H1 (cell line): Measurements from ENCODE around the gene SAXO1. TPM values are rescaled to one million over a fixed set of nuclear protein-coding genes. Genes with fewer than 3 reads are reported as not detected.

Experiments used
- CTCF ChIA-PET: fragments of 300-600 bp; sonication (Branson Sonifier 250); formaldehyde crosslinking; loops from one replicate; lab custom pipeline; 2021; ENCODE audit not compliant: partially characterized antibody; lab: Charles Lee
- POLR2A ChIA-PET: fragments of 300-600 bp; sonication (Branson Sonifier 250); formaldehyde crosslinking; loops from one replicate; lab custom pipeline; 2021; ENCODE audit warnings: inconsistent platforms; ENCODE audit not compliant: partially characterized antibody; lab: Charles Lee
- DNase-seq, 2 experiments: peaks; one replicate each; pipeline versions ENCODE4 v3.0.0 to v3.0.0-alpha.2; 2010 to 2022; ENCODE audit warnings: low spot score in 2 of 2, low read depth in 1 of 2, mixed read lengths in 1 of 2
- FAIRE-seq: peaks from 2 replicates; lab custom pipeline; 2011; peaks lifted over from hg19 to GRCh38; lab: Jason Lieb, UNC
- H2AFZ ChIP-seq: 2 replicates; pipeline ENCODE4 v1.8.1; 2012; ENCODE audit warnings: low read length, inconsistent platforms
- H2AK5ac ChIP-seq: 2 replicates; pipeline ENCODE4 v1.6.1; 2013; ENCODE audit warnings: low read depth, low read length
- H2BK120ac ChIP-seq: replicated peaks from 2 replicates; pipeline ENCODE3; 2013; ENCODE audit warnings: low read depth, low read length, inconsistent platforms
- H2BK12ac ChIP-seq: 2 replicates; pipeline ENCODE4 v1.6.1; 2013; ENCODE audit warnings: low read depth, low read length
- H2BK15ac ChIP-seq: 2 replicates; pipeline ENCODE4 v1.6.1; 2013; ENCODE audit warnings: low read length
- H2BK20ac ChIP-seq: 2 replicates; pipeline ENCODE4 v1.6.1; 2013; ENCODE audit warnings: low read length
- H2BK5ac ChIP-seq: 2 replicates; pipeline ENCODE4 v1.6.1; 2013; ENCODE audit warnings: low read depth, low read length
- H3K14ac ChIP-seq: 2 replicates; pipeline ENCODE4 v1.6.1; 2013; ENCODE audit warnings: inconsistent platforms; ENCODE audit not compliant: insufficient read length
- H3K18ac ChIP-seq: 2 replicates; pipeline ENCODE4 v1.6.1; 2013; ENCODE audit warnings: low read length; ENCODE audit errors: extremely low read depth
- H3K23ac ChIP-seq: 2 replicates; pipeline ENCODE4 v1.6.1; 2013; ENCODE audit warnings: inconsistent platforms; ENCODE audit not compliant: insufficient read length
- H3K23me2 ChIP-seq: 2 replicates; pipeline ENCODE4 v1.6.1; 2013; ENCODE audit warnings: low read depth, low read length
- H3K27ac ChIP-seq: 2 replicates; pipeline ENCODE4 v1.6.1; 2011; ENCODE audit warnings: low read depth, low read length, inconsistent platforms
- H3K27me3 ChIP-seq, 4 experiments: replicated peaks in 1 of 4; 1 replicate in 1 of 4; 2 replicates in 3 of 4; pipeline versions ENCODE4 v1.6.1 to v1.8.1; 2011 to 2013; ENCODE audit warnings: low read length in 3 of 4, mild to moderate bottlenecking in 3 of 4, inconsistent platforms in 2 of 4, mixed read lengths in 2 of 4, moderate library complexity in 1 of 4; ENCODE audit not compliant: control insufficient read depth in 3 of 4, insufficient read depth in 3 of 4; ENCODE audit errors: extremely low read depth in 1 of 4
- H3K36me3 ChIP-seq, 4 experiments: 2 replicates each; pipeline versions ENCODE4 v1.6.1 to v1.8.1; 2011 to 2013; ENCODE audit warnings: mild to moderate bottlenecking in 4 of 4, low read length in 3 of 4, moderate library complexity in 2 of 4, control low read depth in 1 of 4, inconsistent platforms in 1 of 4; ENCODE audit not compliant: insufficient read depth in 4 of 4, control insufficient read depth in 2 of 4
- H3K4ac ChIP-seq: replicated peaks from 2 replicates; pipeline ENCODE3; 2013; ENCODE audit warnings: low read length, low read depth, mixed read lengths, inconsistent platforms; ENCODE audit not compliant: insufficient read length
- H3K4me1 ChIP-seq, 4 experiments: replicated peaks in 1 of 4; 1 replicate in 1 of 4; 2 replicates in 3 of 4; pipeline versions ENCODE4 v1.6.1 to v1.8.1; 2011 to 2013; ENCODE audit warnings: low read length in 3 of 4, inconsistent platforms in 2 of 4, mixed read lengths in 1 of 4; ENCODE audit not compliant: insufficient read depth in 4 of 4, control insufficient read depth in 3 of 4
- H3K4me2 ChIP-seq, 2 experiments: 2 replicates each; pipeline versions ENCODE4 v1.6.1 to v1.8.1; 2011 to 2013; ENCODE audit warnings: low read depth in 2 of 2, low read length in 2 of 2, control low read depth in 1 of 2, inconsistent platforms in 1 of 2, mild to moderate bottlenecking in 1 of 2; ENCODE audit not compliant: insufficient read depth in 1 of 2
- H3K4me3 ChIP-seq, 4 experiments: fragments of 200-600, 300-600 bp in 1 of 4; sonication (generic), shearing (Covaris generic), sonication (Bioruptor Twin) in 1 of 4; 2 replicates each; pipeline versions ENCODE4 v1.5.1 to v1.8.1; 2011 to 2016; ENCODE audit warnings: low read length in 4 of 4, low read depth in 3 of 4, control low read depth in 2 of 4, inconsistent platforms in 2 of 4, mild to moderate bottlenecking in 2 of 4, mixed read lengths in 1 of 4, moderate library complexity in 1 of 4; ENCODE audit not compliant: insufficient read depth in 2 of 4; ENCODE audit errors: extremely low read depth in 1 of 4
- H3K56ac ChIP-seq: replicated peaks from 2 replicates; pipeline ENCODE3; 2013; ENCODE audit warnings: low read depth, mild to moderate bottlenecking, mixed read lengths, low read length, inconsistent platforms; ENCODE audit not compliant: insufficient read length
- H3K79me1 ChIP-seq: 2 replicates; pipeline ENCODE4 v1.6.1; 2013; ENCODE audit warnings: low read depth, low read length, control low read depth
- H3K79me2 ChIP-seq, 2 experiments: 2 replicates each; pipeline versions ENCODE4 v1.6.1 to v1.8.1; 2012 to 2013; ENCODE audit warnings: low read length in 2 of 2, mild to moderate bottlenecking in 2 of 2, inconsistent platforms in 1 of 2; ENCODE audit not compliant: insufficient read depth in 2 of 2, control insufficient read depth in 1 of 2
- H3K9ac ChIP-seq, 4 experiments: replicated peaks in 1 of 4; 1 replicate in 1 of 4; 2 replicates in 3 of 4; pipeline versions ENCODE4 v1.6.1 to v1.8.1; 2011 to 2013; ENCODE audit warnings: low read depth in 3 of 4, low read length in 3 of 4, control low read depth in 2 of 4, mild to moderate bottlenecking in 2 of 4, moderate library complexity in 2 of 4, inconsistent platforms in 1 of 4; ENCODE audit errors: extremely low read depth in 1 of 4
- H3K9me3 ChIP-seq, 2 experiments: 2 replicates each; pipeline versions ENCODE4 v1.6.1 to v1.8.1; 2012 to 2013; ENCODE audit warnings: mild to moderate bottlenecking in 2 of 2, moderate library complexity in 2 of 2, control low read depth in 1 of 2, inconsistent platforms in 1 of 2, low read depth in 1 of 2, low read length in 1 of 2, mixed read lengths in 1 of 2; ENCODE audit not compliant: insufficient read depth in 2 of 2
- H4K20me1 ChIP-seq, 2 experiments: replicated peaks in 1 of 2; 2 replicates each; pipeline versions ENCODE3 to v1.8.1; 2011 to 2013; ENCODE audit warnings: inconsistent platforms in 2 of 2, low read length in 2 of 2, mild to moderate bottlenecking in 1 of 2; ENCODE audit not compliant: insufficient read depth in 2 of 2, control insufficient read depth in 1 of 2
- H4K5ac ChIP-seq: 2 replicates; pipeline ENCODE4 v1.6.1; 2013; ENCODE audit warnings: low read length, low read depth, mixed read lengths, inconsistent platforms; ENCODE audit not compliant: insufficient read length
- H4K8ac ChIP-seq: 2 replicates; pipeline ENCODE4 v1.8.0; 2013; ENCODE audit warnings: mild to moderate bottlenecking, moderate library complexity, low read length, inconsistent platforms; ENCODE audit not compliant: insufficient read depth; ENCODE audit errors: extremely low read depth
- H4K91ac ChIP-seq: replicated peaks from 2 replicates; pipeline ENCODE3; 2013; ENCODE audit warnings: low read length, mixed read lengths, inconsistent platforms; ENCODE audit not compliant: insufficient read length
- HDAC2 ChIP-seq, 2 experiments: fragments of 300-600 bp in 1 of 2; sonication (generic) in 1 of 2; IDR thresholded peaks; 2 replicates each; pipeline ENCODE4 v1.6.1; 2011 to 2012; ENCODE audit warnings: low read depth in 2 of 2, low read length in 2 of 2, mild to moderate bottlenecking in 2 of 2, moderate library complexity in 2 of 2, borderline replicate concordance in 1 of 2, inconsistent platforms in 1 of 2
- POLR2A ChIP-seq, 2 experiments: IDR thresholded peaks; 1 replicate in 1 of 2; 2 replicates in 1 of 2; pipeline ENCODE4 v1.6.1; 2011; ENCODE audit warnings: low read depth in 2 of 2, low read length in 2 of 2, mild to moderate bottlenecking in 2 of 2; ENCODE audit errors: control extremely low read depth in 1 of 2
- SIN3A ChIP-seq, 2 experiments: IDR thresholded peaks in 1 of 2; conservative IDR thresholded peaks in 1 of 2; 2 replicates each; pipeline ENCODE4 v1.6.1; 2011 to 2012; ENCODE audit warnings: low read length in 2 of 2, improper control_type of control experiment in 1 of 2, low read depth in 1 of 2, mild to moderate bottlenecking in 1 of 2
- WGBS, 2 experiments: shearing (Covaris generic) in 1 of 2; methylation state at CpG; one replicate each; pipeline versions ENCODE4 v1.1.6 to v1.1.7; 2013 to 2015; ENCODE audit warnings: low lambda C conversion rate in 2 of 2, mixed read lengths in 2 of 2, inconsistent platforms in 1 of 2, low coverage in 1 of 2, missing lambda C conversion rate in 1 of 2; ENCODE audit not compliant: insufficient replicate concordance in 2 of 2, insufficient coverage in 1 of 2, insufficient read length in 1 of 2; ENCODE audit errors: extremely low coverage in 1 of 2, missing lambda C conversion rate in 1 of 2; 5-methylcytosine and 5-hydroxymethylcytosine counted together
- polyA plus RNA-seq, 7 experiments: library from polyadenylated mRNA; depleted of rRNA in 3 of 7; stranded (reverse) in 5 of 7; unstranded in 2 of 7; fragments of >200 nt in 5 of 7; fragments of 200-250 nt in 2 of 7; gene quantifications; 1 replicate in 5 of 7; 2 replicates in 1 of 7; 4 replicates in 1 of 7; pipeline versions ENCODE4 v1.2.1 to v1.2.3, GENCODE V29; 2011 to 2013; ENCODE audit warnings: missing spikeins in 2 of 7, mixed read lengths in 2 of 7
- total RNA-seq: library from RNA; stranded (reverse); fragmentation: NEBNext Ultra II Directional; extraction: Animal tissue kit (Norgen Biotek cat#: 25700); gene quantifications from 2 replicates; pipeline ENCODE4 v1.2.1, GENCODE V29; 2021

The SAXO1 gene
- total and polyA plus RNA-seq, 2 of the 8 experiments (the other 6 are each of a cell fraction or from before 2014, with no cell fraction given) = 0.11 to 0.20 TPM

DNA sequence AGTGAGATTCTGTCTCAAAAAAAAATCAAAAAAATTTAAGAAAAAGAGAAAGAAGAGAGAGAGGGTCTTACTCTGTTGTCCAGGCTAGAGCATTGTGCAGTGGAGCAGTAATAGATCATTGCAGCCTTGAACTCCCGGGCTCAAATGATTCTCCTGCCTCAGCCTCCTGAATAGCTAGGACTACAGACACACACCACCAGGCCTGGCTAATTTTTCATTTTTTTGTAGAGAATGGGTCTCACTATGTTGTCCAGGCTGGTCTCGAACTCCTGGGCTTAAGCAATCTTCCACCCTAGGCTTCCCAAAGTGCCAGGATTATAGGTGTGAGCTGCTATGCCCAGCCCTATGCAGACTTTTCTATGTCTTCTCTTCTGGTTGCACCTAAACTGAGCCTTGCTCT, 41.2 kb upstream of the SAXO1 start:
- Histone ChIP-seq H3K4me3 (no peak overlapping the region), H3K79me1 (no peaks in the 10 kb centered on the region), H2AFZ (no peak overlapping the region), H3K9me3 (no peaks in the 10 kb centered on the region), H3K4me2 (no peak overlapping the region), H3K4me1 (no peaks in the 10 kb centered on the region), H3K36me3 (peaks cover 12 to 72% (median 50%) of the 10 kb centered on the region in 4 experiments), H3K4ac (no peak overlapping the region), H4K91ac (no peak overlapping the region), H3K56ac (no peak overlapping the region), H3K9ac (no peak overlapping the region), H2AK5ac (no peak overlapping the region), H2BK120ac (no peak overlapping the region), H3K18ac (no peak overlapping the region), H4K8ac (no peak overlapping the region), H3K27me3 (no peaks in the 10 kb centered on the region), H3K27ac (no peak overlapping the region), H3K23ac (no peak overlapping the region), H4K5ac (no peak overlapping the region), H2BK15ac (no peak overlapping the region), H2BK12ac (no peak overlapping the region), H3K23me2 (no peaks in the 10 kb centered on the region), H4K20me1 (peaks cover 0 to 3% of the 10 kb centered on the region in 2 experiments), H3K14ac (no peak overlapping the region), H3K79me2 (no peaks in the 10 kb centered on the region), H2BK5ac (no peak overlapping the region), H2BK20ac (no peak overlapping the region)
- DNase-seq = no peak
- POLR2A ChIA-PET = interaction anchor here (0.7 to 1.8 kb wide), 7 partner anchors 13 to 304 kb away, joined by 3 to 6 read pairs (median 3); no protein-coding TSS in a partner anchor
- WGBS, 2 experiments = 91% methylated on average over 2 of the region's 2 CpGs; no CpG with 5 or more reads in 1 of the 2 experiments
- TF ChIP-seq POLR2A (IDR thresholded peaks at IDR 0.05; ENCODE audit: control extremely low read depth in 1 of 2, low read depth in 2 of 2, low read length in 2 of 2) = 0 out of 3 replicates have a peak, but pooled peaks of 1 of the 2 experiments have one; percentile 28
- TF ChIP-seq HDAC2 (IDR thresholded peaks at IDR 0.05; ENCODE audit: borderline replicate concordance in 1 of 2, low read depth in 2 of 2, low read length in 2 of 2) = no peak
- TF ChIP-seq SIN3A (conservative IDR thresholded peaks at IDR 0.05 in 1 of 2, IDR thresholded peaks at IDR 0.05 in 1 of 2; ENCODE audit: low read depth in 1 of 2, low read length in 2 of 2) = no peak
- FAIRE-seq = no peak
- CTCF ChIA-PET = interaction anchor here (4.6 kb wide), 1 partner anchor 13 kb away, joined by 20 read pairs; no protein-coding TSS in a partner anchor
